Esophagus squamous epithelium (tissue), 4 donors: ENCODE results near the gene RNASEH1.

Source experiments
- CTCF ChIP-seq, 6 experiments: fragments of 450-650 bp in 4 of 6; fragments of 200-600 bp in 2 of 6; sonication (generic) in 2 of 6; IDR thresholded peaks; one replicate each; pipeline ENCODE4 v1.5.1; 2016 to 2019; ENCODE audit warnings: antibody characterized with exemption in 6 of 6, mild to moderate bottlenecking in 4 of 6, moderate library complexity in 4 of 6
- POLR2A ChIP-seq, 4 donors: fragments of 450-650 bp; IDR thresholded peaks; one replicate each; pipeline ENCODE4 v1.6.1; 2017; ENCODE audit warnings: antibody characterized with exemption in 4 of 4, mild to moderate bottlenecking in 4 of 4, moderate library complexity in 3 of 4

- TF ChIP-seq CTCF (IDR thresholded peaks at IDR 0.05) (no peak), POLR2A (IDR thresholded peaks at IDR 0.05) (no peak)
These were observed 28.7 kb downstream of the RNASEH1 start for GRCh38 chr2:3529316-3530025.
